Kidney (tissue), 14 donors: Measurements from ENCODE around the gene COLGALT1. TPM values are rescaled to one million over a fixed set of nuclear protein-coding genes. Genes with fewer than 3 reads are reported as not detected.

ENCODE experiments used
- DNase-seq, 5 donors: peaks; one replicate each; pipeline ENCODE4 v3.0.0-alpha.2; 2013 to 2020
- FAIRE-seq: peaks from 2 replicates; lab custom pipeline; 2012; peaks lifted over from hg19 to GRCh38; lab: Jason Lieb, UNC
- H3K27ac ChIP-seq, 2 donors: one replicate each; pipeline ENCODE4 v1.7.0; 2013; ENCODE audit warnings: low read depth in 2 of 2, low read length in 2 of 2, inconsistent platforms in 1 of 2
- H3K27me3 ChIP-seq: one replicate; pipeline ENCODE4 v1.7.1; 2013; ENCODE audit warnings: low read length, inconsistent platforms; ENCODE audit not compliant: control insufficient read depth, insufficient read depth
- H3K36me3 ChIP-seq, 3 donors: one replicate each; pipeline versions ENCODE4 v1.7.0 to v1.7.1; 2013; ENCODE audit warnings: low read length in 3 of 3, control low read depth in 1 of 3, inconsistent platforms in 1 of 3; ENCODE audit not compliant: insufficient read depth in 3 of 3, control insufficient read depth in 2 of 3
- H3K4me1 ChIP-seq, 3 donors: one replicate each; pipeline versions ENCODE4 v1.7.0 to v1.7.1; 2013; ENCODE audit warnings: low read length in 3 of 3, inconsistent platforms in 1 of 3, low read depth in 1 of 3; ENCODE audit not compliant: control insufficient read depth in 2 of 3, insufficient read depth in 2 of 3
- H3K4me3 ChIP-seq, 3 donors: one replicate each; pipeline versions ENCODE4 v1.7.0 to v1.8.1; 2013; ENCODE audit warnings: low read length in 3 of 3, control low read depth in 1 of 3, inconsistent platforms in 1 of 3
- H3K9ac ChIP-seq, 3 donors: one replicate each; pipeline versions ENCODE4 v1.7.0 to v1.7.1; 2013; ENCODE audit warnings: low read length in 3 of 3, control low read depth in 1 of 3, inconsistent platforms in 1 of 3
- H3K9me3 ChIP-seq, 3 donors: one replicate each; pipeline versions ENCODE4 v1.7.0 to v1.7.1; 2013; ENCODE audit warnings: low read length in 3 of 3, control low read depth in 1 of 3, inconsistent platforms in 1 of 3; ENCODE audit not compliant: control insufficient read depth in 2 of 3, insufficient read depth in 1 of 3
- CTCF ChIP-seq: IDR thresholded peaks from 3 replicates; pipeline ENCODE4 v1.5.1; 2012; ENCODE audit warnings: mild to moderate bottlenecking, moderate library complexity, borderline replicate concordance; ENCODE audit not compliant: insufficient read depth; ENCODE audit errors: extremely low read depth
- intact Hi-C: fragments of 100-400 bp; cut with DNase I; formaldehyde crosslinking; loops from one replicate; pipeline ENCODE4 v1.11.1; 2022
- polyA plus RNA-seq: library from polyadenylated mRNA; stranded (reverse); fragments of 350-450 nt; fragmentation: Illumina TruSeq; extraction: RNeasy Lipid Tissue Mini Kit (QIAGEN cat#74804); gene quantifications from one replicate; pipeline ENCODE4 v1.2.3, GENCODE V29; 2014; ENCODE audit warnings: low read depth, low replicate concordance; ENCODE audit not compliant: insufficient read depth
- total RNA-seq: library from RNA; stranded (reverse); fragmentation: NEBNext Ultra II Directional; extraction: Animal tissue kit (Norgen Biotek cat#: 25700); gene quantifications from one replicate; pipeline ENCODE4 v1.2.1, GENCODE V29; 2021
- donor health status: control.
- donor health status: control.
- donor health status: control.
- donor health status: control.
- donor health status: control.
- donor health status: DM: yes; HTN: yes; CAD: no.
- donor health status: Normal renal cell carcinoma (clear cell type).

COLGALT1 gene
- total and polyA plus RNA-seq, 2 donors from 2014 or later: 23.6 to 66.2 TPM

- DNase-seq: peak in 1 of 5 donors; percentile 33
- H3K36me3 ChIP-seq: no peaks in the 10 kb centered on the region
- H3K4me1 ChIP-seq: no peaks in the 10 kb centered on the region
- H3K9me3 ChIP-seq: no peaks in the 10 kb centered on the region
- no peak overlapping the region for H3K9ac ChIP-seq
- H3K27me3 ChIP-seq: no peaks in the 10 kb centered on the region
- TF ChIP-seq CTCF: no peak
- intact Hi-C loops: no loop called here
- no peak for FAIRE-seq
- H3K4me3 ChIP-seq: no peak overlapping the region
- no peak overlapping the region for H3K27ac ChIP-seq
Measured at GRCh38 chr19:17627921-17628320, 72.5 kb downstream of the COLGALT1 start.

GRCh38 chr19:17629760-17630159 is 74.3 kb downstream of the COLGALT1 start:
- Histone ChIP-seq H3K4me1 (no peaks in the 10 kb centered on the region), H3K27me3 (no peaks in the 10 kb centered on the region), H3K36me3 (no peaks in the 10 kb centered on the region), H3K9ac (no peak overlapping the region), H3K27ac (no peak overlapping the region), H3K4me3 (no peak overlapping the region), H3K9me3 (no peaks in the 10 kb centered on the region)
- TF ChIP-seq CTCF: no peak
- no peak for FAIRE-seq
- intact Hi-C loops: no loop called here
- peak in 1 of 5 donors; percentile 17 for DNase-seq

GRCh38 chr19:17632577-17632976 is 77.1 kb downstream of the COLGALT1 start:
- no peaks in the 10 kb centered on the region for H3K27me3 ChIP-seq
- no peaks in the 10 kb centered on the region for H3K9me3 ChIP-seq
- H3K4me3 ChIP-seq: no peak overlapping the region
- no peaks in the 10 kb centered on the region for H3K36me3 ChIP-seq
- no peak overlapping the region for H3K27ac ChIP-seq
- TF ChIP-seq CTCF: no peak
- no peak overlapping the region for H3K9ac ChIP-seq
- intact Hi-C loops: no loop called here
- H3K4me1 ChIP-seq: no peaks in the 10 kb centered on the region
- peak in 1 of 5 donors; percentile 32 for DNase-seq
- FAIRE-seq: no peak

Other genes starting within 250 kb of the COLGALT1 start
- gene MRPL34, start 249.8 kb upstream of the COLGALT1 start, total RNA-seq: 59.3 TPM
- gene MRPL34, start 249.8 kb upstream of the COLGALT1 start, polyA plus RNA-seq: 369 TPM
- 27.7 TPM for gene DDA1, start 246.1 kb upstream of the COLGALT1 start, total RNA-seq
- 35.9 TPM for gene DDA1, start 246.1 kb upstream of the COLGALT1 start, polyA plus RNA-seq
- gene ANO8, start 220.8 kb upstream of the COLGALT1 start, total RNA-seq: 12.1 TPM
- gene ANO8, start 220.8 kb upstream of the COLGALT1 start, polyA plus RNA-seq: 3.0 TPM
- gene GTPBP3, start 218.1 kb upstream of the COLGALT1 start, total RNA-seq: 20.4 TPM
- gene GTPBP3, start 218.1 kb upstream of the COLGALT1 start, polyA plus RNA-seq: 11.0 TPM
- gene PLVAP, start 178.3 kb upstream of the COLGALT1 start, total RNA-seq: 195 TPM
- gene PLVAP, start 178.3 kb upstream of the COLGALT1 start, polyA plus RNA-seq: 148 TPM
- 0.57 TPM for gene CCDC194, start 161.5 kb upstream of the COLGALT1 start, total RNA-seq
- gene CCDC194, start 161.5 kb upstream of the COLGALT1 start, polyA plus RNA-seq: not detected
- 89.6 TPM for gene BST2, start 150.0 kb upstream of the COLGALT1 start, total RNA-seq
- 250 TPM for gene BST2, start 150.0 kb upstream of the COLGALT1 start, polyA plus RNA-seq
- gene MVB12A, start 135.6 kb upstream of the COLGALT1 start, total RNA-seq: 57.6 TPM
- gene MVB12A, start 135.6 kb upstream of the COLGALT1 start, polyA plus RNA-seq: 88.3 TPM
- gene TMEM221, start 107.0 kb upstream of the COLGALT1 start, total RNA-seq: 0.13 TPM
- gene TMEM221, start 107.0 kb upstream of the COLGALT1 start, polyA plus RNA-seq: not detected
- gene NXNL1, start 94.7 kb upstream of the COLGALT1 start, total RNA-seq: not detected
- gene NXNL1, start 94.7 kb upstream of the COLGALT1 start, polyA plus RNA-seq: not detected
- gene SLC27A1, start 85.1 kb upstream of the COLGALT1 start, total RNA-seq: 21.9 TPM
- gene SLC27A1, start 85.1 kb upstream of the COLGALT1 start, polyA plus RNA-seq: 16.9 TPM
- gene PGLS, start 44.0 kb upstream of the COLGALT1 start, total RNA-seq: 75.5 TPM
- gene PGLS, start 44.0 kb upstream of the COLGALT1 start, polyA plus RNA-seq: 105 TPM
- 2.2 TPM for gene UNC13A, start 132.7 kb downstream of the COLGALT1 start, total RNA-seq
- gene UNC13A, start 132.7 kb downstream of the COLGALT1 start, polyA plus RNA-seq: 0.06 TPM
- 56.1 TPM for gene MAP1S, start 163.8 kb downstream of the COLGALT1 start, total RNA-seq
- 25.2 TPM for gene MAP1S, start 163.8 kb downstream of the COLGALT1 start, polyA plus RNA-seq
- 5.9 TPM for gene FCHO1, start 195.8 kb downstream of the COLGALT1 start, total RNA-seq
- gene FCHO1, start 195.8 kb downstream of the COLGALT1 start, polyA plus RNA-seq: 0.52 TPM
- 36.2 TPM for gene B3GNT3, start 239.5 kb downstream of the COLGALT1 start, total RNA-seq
- gene B3GNT3, start 239.5 kb downstream of the COLGALT1 start, polyA plus RNA-seq: 2.0 TPM